Ascending aorta (tissue), 2 donors: Measurements from ENCODE around the gene OR5K1. TPM values are rescaled to one million over a fixed set of nuclear protein-coding genes. Genes with fewer than 3 reads are reported as not detected.
A peak's percentile ranks its signal among the peaks of the same experiment; 100 is the strongest.

Experiments
- DNase-seq, 2 donors: peaks; one replicate each; pipeline ENCODE4 v3.0.0-alpha.2; 2019; ENCODE audit warnings: low spot score in 2 of 2
- H3K27ac ChIP-seq, 2 donors: fragments of 200-600 bp; sonication (generic); one replicate each; pipeline ENCODE4 v1.5.1; 2016 to 2017; ENCODE audit warnings: mild to moderate bottlenecking in 1 of 2
- H3K27me3 ChIP-seq: fragments of 200-600 bp; sonication (generic); one replicate; pipeline ENCODE4 v1.5.1; 2017
- H3K36me3 ChIP-seq, 2 donors: fragments of 200-600 bp; sonication (generic); one replicate each; pipeline ENCODE4 v1.5.1; 2016
- H3K4me1 ChIP-seq, 2 donors: fragments of 200-600 bp; sonication (generic); one replicate each; pipeline ENCODE4 v1.5.1; 2016 to 2017; ENCODE audit warnings: mild to moderate bottlenecking in 1 of 2
- H3K4me3 ChIP-seq, 2 donors: fragments of 200-600 bp; sonication (generic); one replicate each; pipeline ENCODE4 v1.5.1; 2016 to 2017; ENCODE audit warnings: mild to moderate bottlenecking in 1 of 2
- H3K9me3 ChIP-seq, 2 donors: fragments of 200-600 bp; sonication (generic); one replicate each; pipeline ENCODE4 v1.5.1; 2016
- intact Hi-C: fragments of 100-400 bp; cut with DNase I; formaldehyde crosslinking; loops from one replicate; pipeline ENCODE4 v1.15.1; 2023
- total RNA-seq: library from RNA; depleted of rRNA; stranded (reverse); fragments of >200 nt; gene quantifications from one replicate; pipeline ENCODE4 v1.1.0, GENCODE V29; 2016
- TF ChIP-seq, protein P1 (sequence below), 3 experiments: fragments of 200-600 bp in 2 of 3; fragments of 450-650 bp in 1 of 3; sonication (generic) in 2 of 3; IDR thresholded peaks; one replicate each; pipeline ENCODE4 v1.5.1; 2016 to 2019; ENCODE audit warnings: antibody characterized with exemption in 3 of 3, mild to moderate bottlenecking in 1 of 3, moderate library complexity in 1 of 3

The OR5K1 gene
- total RNA-seq, 1 donor from 2014 or later: 4.7 TPM

DNA sequence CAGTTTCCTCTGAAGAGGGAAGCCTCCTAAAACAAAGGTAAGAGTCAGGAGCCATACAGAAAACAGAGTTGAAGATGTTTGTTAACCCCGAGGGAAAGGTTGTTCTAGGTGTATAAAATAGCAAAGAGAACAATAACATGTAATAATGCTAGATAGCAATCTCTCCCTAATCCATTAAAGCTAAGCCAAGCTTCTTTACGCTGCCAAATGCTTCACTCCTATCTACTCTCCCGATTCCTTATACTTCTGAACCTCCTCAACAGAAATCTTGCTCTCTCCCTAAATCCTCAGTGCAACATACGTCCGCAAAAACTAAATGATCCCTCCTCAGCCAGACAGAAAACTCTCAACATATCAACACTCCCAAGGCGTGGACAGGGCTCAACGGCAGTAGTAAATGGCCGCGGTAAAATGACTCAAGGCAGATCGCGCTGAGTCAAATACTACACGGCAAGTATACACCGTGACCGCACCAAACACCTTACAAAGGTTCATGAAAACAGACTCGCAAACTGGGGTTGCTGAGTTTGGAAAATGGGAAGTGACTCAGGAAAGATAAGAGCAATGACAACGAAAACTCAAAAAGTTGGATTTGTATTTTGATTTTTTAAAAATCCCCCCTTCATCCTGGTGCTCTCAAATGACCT lies 59.0 kb downstream of the OR5K1 start:
- intact Hi-C loops: loop anchor here (2.0 to 10.0 kb wide), 3 partner anchors 379 to 757 kb away; partner anchors contain the start of genes ARL6, CRYBG3 and DCBLD2
- H3K4me1 ChIP-seq: peaks cover 0 to 2% of the 10 kb centered on the region in 2 donors
- no peaks in the 10 kb centered on the region for H3K9me3 ChIP-seq
- peaks cover 5 to 12% of the 10 kb centered on the region in 2 donors for H3K36me3 ChIP-seq
- H3K27me3 ChIP-seq: no peaks in the 10 kb centered on the region
- H3K4me3 ChIP-seq: peak overlapping the region; percentile 75 to 93
- TF ChIP-seq, protein P1, sequence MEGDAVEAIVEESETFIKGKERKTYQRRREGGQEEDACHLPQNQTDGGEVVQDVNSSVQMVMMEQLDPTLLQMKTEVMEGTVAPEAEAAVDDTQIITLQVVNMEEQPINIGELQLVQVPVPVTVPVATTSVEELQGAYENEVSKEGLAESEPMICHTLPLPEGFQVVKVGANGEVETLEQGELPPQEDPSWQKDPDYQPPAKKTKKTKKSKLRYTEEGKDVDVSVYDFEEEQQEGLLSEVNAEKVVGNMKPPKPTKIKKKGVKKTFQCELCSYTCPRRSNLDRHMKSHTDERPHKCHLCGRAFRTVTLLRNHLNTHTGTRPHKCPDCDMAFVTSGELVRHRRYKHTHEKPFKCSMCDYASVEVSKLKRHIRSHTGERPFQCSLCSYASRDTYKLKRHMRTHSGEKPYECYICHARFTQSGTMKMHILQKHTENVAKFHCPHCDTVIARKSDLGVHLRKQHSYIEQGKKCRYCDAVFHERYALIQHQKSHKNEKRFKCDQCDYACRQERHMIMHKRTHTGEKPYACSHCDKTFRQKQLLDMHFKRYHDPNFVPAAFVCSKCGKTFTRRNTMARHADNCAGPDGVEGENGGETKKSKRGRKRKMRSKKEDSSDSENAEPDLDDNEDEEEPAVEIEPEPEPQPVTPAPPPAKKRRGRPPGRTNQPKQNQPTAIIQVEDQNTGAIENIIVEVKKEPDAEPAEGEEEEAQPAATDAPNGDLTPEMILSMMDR (IDR thresholded peaks at IDR 0.05): no peak
- peak overlapping the region; percentile 92 to 95 for H3K27ac ChIP-seq
- DNase-seq: peak in 1 of 2 donors; percentile 80

Other genes with a start within 250 kb of the OR5K1 start
- gene OR5H6, start 199.0 kb upstream of the OR5K1 start, total RNA-seq: not detected
- not detected for gene OR5H2, start 180.7 kb upstream of the OR5K1 start, total RNA-seq
- not detected for gene OR5K4, start 109.3 kb upstream of the OR5K1 start, total RNA-seq
- not detected for gene OR5K3, start 72.5 kb upstream of the OR5K1 start, total RNA-seq
- not detected for gene OR5K2, start 34.5 kb downstream of the OR5K1 start, total RNA-seq
- 171 TPM for gene CLDND1, start 59.7 kb downstream of the OR5K1 start, total RNA-seq
- not detected for gene GPR15, start 68.8 kb downstream of the OR5K1 start, total RNA-seq
- 34.8 TPM for gene CPOX, start 130.4 kb downstream of the OR5K1 start, total RNA-seq